Loucy (cell line): Measurements from ENCODE around the gene NEDD4L.

Experiments used
- H2AFZ ChIP-seq: fragments of 200-600 bp; sonication (generic); 2 replicates; pipeline ENCODE4 v1.6.0; 2016; ENCODE audit warnings: antibody characterized with exemption, mild to moderate bottlenecking, low read length, moderate library complexity
- H3F3A ChIP-seq: fragments of 200-600 bp; 2 replicates; pipeline ENCODE4 v1.6.0; 2016; ENCODE audit warnings: antibody characterized with exemption, low read depth, mild to moderate bottlenecking
- H3K27me3 ChIP-seq: fragments of 200-600 bp; sonication (generic); 2 replicates; pipeline ENCODE4 v1.6.1; 2014; ENCODE audit warnings: low read length, mild to moderate bottlenecking; ENCODE audit not compliant: insufficient read depth, poor library complexity, severe bottlenecking
- H3K36me3 ChIP-seq: fragments of 200-600 bp; sonication (generic); 2 replicates; pipeline ENCODE4 v1.6.1; 2016; ENCODE audit warnings: low read length; ENCODE audit not compliant: insufficient read depth
- H3K4me1 ChIP-seq: fragments of 200-600 bp; sonication (generic); 2 replicates; pipeline ENCODE4 v1.5.1; 2014; ENCODE audit warnings: low read length, mild to moderate bottlenecking; ENCODE audit not compliant: insufficient read depth, poor library complexity, severe bottlenecking
- H3K4me2 ChIP-seq: fragments of 200-600 bp; sonication (generic); 2 replicates; pipeline ENCODE4 v1.6.0; 2014; ENCODE audit warnings: antibody characterized with exemption, low read length, low read depth, mild to moderate bottlenecking; ENCODE audit not compliant: poor library complexity, severe bottlenecking
- H3K4me3 ChIP-seq: fragments of 200-600 bp; sonication (generic); 2 replicates; pipeline ENCODE4 v1.5.1; 2014; ENCODE audit warnings: low read length, mild to moderate bottlenecking, mixed read lengths; ENCODE audit not compliant: poor library complexity, severe bottlenecking
- H3K79me2 ChIP-seq: fragments of 200-600 bp; sonication (generic); 2 replicates; pipeline ENCODE4 v1.6.1; 2014; ENCODE audit warnings: low read length; ENCODE audit not compliant: insufficient read depth
- H3K9ac ChIP-seq: fragments of 200-600 bp; sonication (generic); 2 replicates; pipeline ENCODE4 v1.6.0; 2014; ENCODE audit warnings: mild to moderate bottlenecking, low read depth, low read length, moderate library complexity; ENCODE audit not compliant: poor library complexity, severe bottlenecking
- H3K9me2 ChIP-seq: fragments of 200-600 bp; sonication (generic); replicated peaks from 2 replicates; pipeline ENCODE4 v1.6.1; 2016; ENCODE audit warnings: low read depth, low read length, mixed read lengths
- H3K9me3 ChIP-seq: fragments of 200-600 bp; sonication (generic); 2 replicates; pipeline ENCODE4 v1.6.1; 2014; ENCODE audit warnings: mild to moderate bottlenecking, antibody characterized with exemption, low read length, low read depth; ENCODE audit not compliant: insufficient read depth
- H4K20me1 ChIP-seq: fragments of 200-600 bp; sonication (generic); 2 replicates; pipeline ENCODE4 v1.6.0; 2014; ENCODE audit warnings: antibody characterized with exemption, low read length, mild to moderate bottlenecking; ENCODE audit not compliant: insufficient read depth, poor library complexity, severe bottlenecking
- EZH2phosphoT487 ChIP-seq: fragments of 200-600 bp; IDR thresholded peaks from 2 replicates; pipeline ENCODE4 v1.6.1; 2018; ENCODE audit warnings: antibody characterized with exemption, mild to moderate bottlenecking, moderate library complexity, borderline replicate concordance
- TF ChIP-seq, protein P1 (sequence below): fragments of 200-600 bp; sonication (generic); conservative IDR thresholded peaks from 2 replicates; pipeline ENCODE4 v1.5.1; 2014; ENCODE audit warnings: mild to moderate bottlenecking, antibody characterized with exemption, low read length

Gene NEDD4L

DNA sequence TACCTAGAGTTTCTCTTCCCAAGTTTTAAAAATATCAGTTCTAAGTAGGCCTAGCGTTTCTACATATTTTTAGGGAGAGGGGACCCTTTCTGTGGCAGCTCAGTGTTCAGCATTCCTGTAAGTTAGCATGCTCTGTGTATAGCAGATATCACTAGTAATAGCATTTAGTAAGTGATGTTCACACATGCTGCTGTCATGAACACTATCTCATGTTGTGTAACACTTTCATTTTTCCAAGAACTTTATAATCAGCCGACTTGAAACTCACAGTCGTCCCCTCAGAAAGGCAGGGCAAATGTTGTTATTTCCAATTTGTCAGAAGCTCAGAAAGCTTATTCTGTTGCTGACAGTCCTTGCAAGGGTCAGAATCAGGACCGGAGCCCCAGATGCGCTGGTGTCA, 317.2 kb downstream of the NEDD4L start:
- Histone ChIP-seq H3K4me3 (no peak overlapping the region), H3K9me2 (no peaks in the 10 kb centered on the region), H3K9ac (no peak overlapping the region), H2AFZ (no peak overlapping the region), H3K4me1 (no peaks in the 10 kb centered on the region), H3K4me2 (no peak overlapping the region), H3F3A (no peaks in the 10 kb centered on the region), H3K9me3 (no peaks in the 10 kb centered on the region), H3K36me3 (peaks cover 4% of the 10 kb centered on the region; the same call in 1 of the 2 replicates), H3K27me3 (no peaks in the 10 kb centered on the region), H3K79me2 (no peaks in the 10 kb centered on the region), H4K20me1 (no peaks in the 10 kb centered on the region)
- TF ChIP-seq EZH2phosphoT487, result no peak
- TF ChIP-seq, protein P1, sequence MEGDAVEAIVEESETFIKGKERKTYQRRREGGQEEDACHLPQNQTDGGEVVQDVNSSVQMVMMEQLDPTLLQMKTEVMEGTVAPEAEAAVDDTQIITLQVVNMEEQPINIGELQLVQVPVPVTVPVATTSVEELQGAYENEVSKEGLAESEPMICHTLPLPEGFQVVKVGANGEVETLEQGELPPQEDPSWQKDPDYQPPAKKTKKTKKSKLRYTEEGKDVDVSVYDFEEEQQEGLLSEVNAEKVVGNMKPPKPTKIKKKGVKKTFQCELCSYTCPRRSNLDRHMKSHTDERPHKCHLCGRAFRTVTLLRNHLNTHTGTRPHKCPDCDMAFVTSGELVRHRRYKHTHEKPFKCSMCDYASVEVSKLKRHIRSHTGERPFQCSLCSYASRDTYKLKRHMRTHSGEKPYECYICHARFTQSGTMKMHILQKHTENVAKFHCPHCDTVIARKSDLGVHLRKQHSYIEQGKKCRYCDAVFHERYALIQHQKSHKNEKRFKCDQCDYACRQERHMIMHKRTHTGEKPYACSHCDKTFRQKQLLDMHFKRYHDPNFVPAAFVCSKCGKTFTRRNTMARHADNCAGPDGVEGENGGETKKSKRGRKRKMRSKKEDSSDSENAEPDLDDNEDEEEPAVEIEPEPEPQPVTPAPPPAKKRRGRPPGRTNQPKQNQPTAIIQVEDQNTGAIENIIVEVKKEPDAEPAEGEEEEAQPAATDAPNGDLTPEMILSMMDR, result no peak

- Histone ChIP-seq H4K20me1 (no peaks in the 10 kb centered on the region), H3K4me1 (no peaks in the 10 kb centered on the region), H3K36me3 (peaks cover 8% of the 10 kb centered on the region; the same call in 1 of the 2 replicates), H3K4me3 (no peak overlapping the region), H3K27me3 (no peaks in the 10 kb centered on the region), H3K79me2 (no peaks in the 10 kb centered on the region), H3K9ac (no peak overlapping the region), H2AFZ (no peak overlapping the region), H3K9me3 (no peaks in the 10 kb centered on the region), H3F3A (no peaks in the 10 kb centered on the region), H3K4me2 (no peak overlapping the region), H3K9me2 (no peaks in the 10 kb centered on the region)
- no peak for TF ChIP-seq EZH2phosphoT487
- TF ChIP-seq, protein P1, result no peak
Measured at GRCh38 chr18:58362027-58362575, 318.1 kb downstream of the NEDD4L start.

DNA sequence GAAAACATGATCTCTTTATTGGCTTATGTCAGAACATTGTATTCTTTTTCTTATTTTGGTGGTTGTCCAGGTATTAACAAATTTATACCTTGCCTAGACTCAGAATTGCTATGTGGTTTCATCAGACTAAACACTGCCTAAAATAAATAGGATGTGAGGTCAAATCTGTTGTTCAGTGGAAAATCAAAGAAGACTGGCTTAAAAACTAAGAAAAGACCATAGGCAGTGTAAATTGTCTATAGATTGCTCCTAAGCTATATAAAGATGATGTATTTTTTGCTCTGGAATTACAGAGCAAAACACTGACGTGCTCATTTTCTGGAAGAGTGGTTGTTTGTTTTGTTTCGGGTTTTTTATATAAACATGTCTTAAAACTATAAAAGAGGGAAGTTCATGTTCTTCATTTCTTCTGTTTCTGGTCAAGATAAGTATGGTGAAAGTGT, 318.8 kb downstream of the NEDD4L start:
- peaks cover 5% of the 10 kb centered on the region; the same call in 1 of the 2 replicates for H3K36me3 ChIP-seq
- H3K9me2 ChIP-seq, result no peaks in the 10 kb centered on the region
- no peaks in the 10 kb centered on the region for H3F3A ChIP-seq
- H3K9me3 ChIP-seq, result no peaks in the 10 kb centered on the region
- no peak overlapping the region for H3K4me3 ChIP-seq
- no peaks in the 10 kb centered on the region for H4K20me1 ChIP-seq
- H3K27me3 ChIP-seq, result no peaks in the 10 kb centered on the region
- H2AFZ ChIP-seq, result no peak overlapping the region
- H3K9ac ChIP-seq, result no peak overlapping the region
- no peak overlapping the region for H3K4me2 ChIP-seq
- TF ChIP-seq EZH2phosphoT487, result no peak
- H3K79me2 ChIP-seq, result no peaks in the 10 kb centered on the region
- peaks cover 5% of the 10 kb centered on the region for H3K4me1 ChIP-seq
